ENCODE data around the gene FAM234A. TPM values are rescaled to one million over a fixed set of nuclear protein-coding genes. Genes with fewer than 3 reads are reported as not detected.

FAM234A gene
- total RNA-seq, 2 experiments from 2014 or later = 10.9 to 26.8 TPM

GRCh38 chr16:307691-308312 lies 73.2 kb downstream of the FAM234A start:
- ChIA-PET CTCF (ENCODE audit: unreplicated experiment) (no interaction called here), POLR2A (no interaction called here)
- intact Hi-C loops (cut with micrococcal nuclease; ENCODE audit: unreplicated experiment) = no loop called here
- Histone ChIP-seq H3K36me3 (ENCODE audit: insufficient read depth, low read length) (peaks cover 13% of the 10 kb centered on the region; the same call in 1 of the 2 replicates), H3K4me3 (ENCODE audit: low read depth, low read length, poor library complexity, severe bottlenecking) (no peak overlapping the region), H3K4me2 (ENCODE audit: low read length) (no peak overlapping the region), H3K79me2 (ENCODE audit: insufficient read depth, low read depth, low read length) (no peaks in the 10 kb centered on the region), H2AFZ (ENCODE audit: low read length) (no peak overlapping the region), H4K20me1 (ENCODE audit: insufficient read depth, low read length) (no peaks in the 10 kb centered on the region), H3K9me2 (ENCODE audit: insufficient read depth, low read length) (no peaks in the 10 kb centered on the region), H3K27ac (ENCODE audit: low read depth, low read length, poor library complexity, severe bottlenecking) (no peak overlapping the region), H3K4me1 (ENCODE audit: insufficient read depth, low read length, poor library complexity, severe bottlenecking) (no peaks in the 10 kb centered on the region), H3K9me3 (ENCODE audit: low read length) (no peaks in the 10 kb centered on the region)
- no peak for DNase-seq (ENCODE audit: low spot score)
- TF ChIP-seq CTCF (conservative IDR thresholded peaks at IDR 0.05; ENCODE audit: low read length) (no peak), EZH2phosphoT487 (IDR thresholded peaks at IDR 0.05; ENCODE audit: borderline replicate concordance, low read depth, low read length) (no peak)
- no TSS peak for BruUV-seq (replicated peaks)

GRCh38 chr16:309476-309875 lies 74.9 kb downstream of the FAM234A start:
- Histone ChIP-seq H3K4me3 (ENCODE audit: low read depth, low read length, poor library complexity, severe bottlenecking) (no peak overlapping the region), H3K4me2 (ENCODE audit: low read length) (no peak overlapping the region), H3K79me2 (ENCODE audit: insufficient read depth, low read depth, low read length) (no peaks in the 10 kb centered on the region), H2AFZ (ENCODE audit: low read length) (no peak overlapping the region), H3K27ac (ENCODE audit: low read depth, low read length, poor library complexity, severe bottlenecking) (no peak overlapping the region), H3K36me3 (ENCODE audit: insufficient read depth, low read length) (peaks cover 15% of the 10 kb centered on the region; the same call in 1 of the 2 replicates), H3K9me2 (ENCODE audit: insufficient read depth, low read length) (no peaks in the 10 kb centered on the region), H4K20me1 (ENCODE audit: insufficient read depth, low read length) (no peaks in the 10 kb centered on the region), H3K9me3 (ENCODE audit: low read length) (no peaks in the 10 kb centered on the region), H3K4me1 (ENCODE audit: insufficient read depth, low read length, poor library complexity, severe bottlenecking) (no peaks in the 10 kb centered on the region)
- TF ChIP-seq CTCF (conservative IDR thresholded peaks at IDR 0.05; ENCODE audit: low read length) = no peak
- TF ChIP-seq EZH2phosphoT487 (IDR thresholded peaks at IDR 0.05; ENCODE audit: borderline replicate concordance, low read depth, low read length) = no peak
- CTCF ChIA-PET (ENCODE audit: unreplicated experiment) = no interaction called here
- DNase-seq (ENCODE audit: low spot score) = peak; percentile 15
- POLR2A ChIA-PET = no interaction called here
- BruUV-seq (replicated peaks) = no TSS peak
- intact Hi-C loops (cut with micrococcal nuclease; ENCODE audit: unreplicated experiment) = no loop called here

- TF ChIP-seq EZH2phosphoT487 (IDR thresholded peaks at IDR 0.05; ENCODE audit: borderline replicate concordance, low read depth, low read length) = no peak
- no peak for TF ChIP-seq CTCF (conservative IDR thresholded peaks at IDR 0.05; ENCODE audit: low read length)
- DNase-seq (ENCODE audit: low spot score) = no peak
- Histone ChIP-seq H4K20me1 (ENCODE audit: insufficient read depth, low read length) (no peaks in the 10 kb centered on the region; the same call in 1 of the 2 replicates), H2AFZ (ENCODE audit: low read length) (no peak overlapping the region), H3K4me2 (ENCODE audit: low read length) (no peak overlapping the region), H3K36me3 (ENCODE audit: insufficient read depth, low read length) (peaks cover 17% of the 10 kb centered on the region; the same call in 1 of the 2 replicates), H3K9me3 (ENCODE audit: low read length) (no peaks in the 10 kb centered on the region), H3K4me3 (ENCODE audit: low read depth, low read length, poor library complexity, severe bottlenecking) (no peak overlapping the region), H3K4me1 (ENCODE audit: insufficient read depth, low read length, poor library complexity, severe bottlenecking) (no peaks in the 10 kb centered on the region), H3K79me2 (ENCODE audit: insufficient read depth, low read depth, low read length) (no peaks in the 10 kb centered on the region), H3K9me2 (ENCODE audit: insufficient read depth, low read length) (no peaks in the 10 kb centered on the region), H3K27ac (ENCODE audit: low read depth, low read length, poor library complexity, severe bottlenecking) (no peak overlapping the region)
- no TSS peak for BruUV-seq (replicated peaks)
- ChIA-PET CTCF (ENCODE audit: unreplicated experiment) (no interaction called here), POLR2A (no interaction called here)
- intact Hi-C loops (cut with micrococcal nuclease; ENCODE audit: unreplicated experiment) = no loop called here
These were observed 77.1 kb downstream of the FAM234A start for GRCh38 chr16:311725-312124.
